IMR-90 (cell line): ENCODE data around the gene UCP3. TPM values are rescaled to one million over a fixed set of nuclear protein-coding genes. Genes with fewer than 3 reads are reported as not detected.

Source experiments
- ATAC-seq: fragments of 200-7000 bp; cut with Tn5 transposase; 2 replicates; pipeline ENCODE4 v1.9.1; 2020; ENCODE audit warnings: low read depth, mild to moderate bottlenecking, moderate library complexity
- BruUV-seq: library from RNA; stranded (reverse); fragments of 400-500 nt; replicated peaks from 2 replicates; lab custom pipeline; 2021; lab: Mats Ljungman, UMichigan
- CTCF ChIA-PET: fragments of 300-600 bp; formaldehyde crosslinking; extraction: SDS; loops from one replicate; lab custom pipeline; 2021; ENCODE audit warnings: antibody characterized with exemption; lab: Yijun Ruan, JAX
- POLR2A ChIA-PET: fragments of 300-600 bp; sonication (Branson Sonifier 250); formaldehyde crosslinking; loops from one replicate; lab custom pipeline; 2022; ENCODE audit warnings: antibody characterized with exemption; ENCODE audit not compliant: unreplicated experiment; lab: Charles Lee
- DNase-seq: peaks from one replicate; pipeline ENCODE4 v3.0.0; 2013
- H2AFZ ChIP-seq: replicated peaks from 2 replicates; pipeline ENCODE3; 2013; ENCODE audit warnings: low read length, mild to moderate bottlenecking; ENCODE audit not compliant: poor library complexity
- H2AK5ac ChIP-seq: 2 replicates; pipeline ENCODE4 v1.6.1; 2013; ENCODE audit warnings: low read depth, low read length, inconsistent platforms
- H2AK9ac ChIP-seq: replicated peaks from 2 replicates; pipeline ENCODE3; 2013; ENCODE audit warnings: mild to moderate bottlenecking, low read depth, low read length, moderate library complexity; ENCODE audit not compliant: poor library complexity
- H2BK120ac ChIP-seq: 2 replicates; pipeline ENCODE4 v1.6.1; 2013; ENCODE audit warnings: low read depth, low read length, inconsistent platforms
- H2BK15ac ChIP-seq: 3 replicates; pipeline ENCODE4 v1.6.1; 2013; ENCODE audit warnings: low read depth, low read length, inconsistent platforms
- H2BK20ac ChIP-seq: 2 replicates; pipeline ENCODE4 v1.6.1; 2013; ENCODE audit warnings: low read depth, mild to moderate bottlenecking, inconsistent platforms, low read length, moderate library complexity
- H2BK5ac ChIP-seq: 2 replicates; pipeline ENCODE4 v1.6.1; 2013; ENCODE audit warnings: mild to moderate bottlenecking, low read depth, low read length, inconsistent platforms; ENCODE audit not compliant: poor library complexity, severe bottlenecking
- H3K14ac ChIP-seq: replicated peaks from 2 replicates; pipeline ENCODE4 v1.6.1; 2013; ENCODE audit warnings: low read depth, low read length, inconsistent platforms
- H3K18ac ChIP-seq: 2 replicates; pipeline ENCODE4 v1.6.1; 2013; ENCODE audit warnings: low read depth, low read length, control low read depth
- H3K23ac ChIP-seq: 2 replicates; pipeline ENCODE4 v1.6.1; 2013; ENCODE audit warnings: low read depth, low read length, inconsistent platforms
- H3K27ac ChIP-seq: 2 replicates; pipeline ENCODE4 v1.5.1; 2013; ENCODE audit warnings: mild to moderate bottlenecking, control low read depth, low read length; ENCODE audit not compliant: insufficient read depth
- H3K27me3 ChIP-seq: 2 replicates; pipeline ENCODE4 v1.6.1; 2013; ENCODE audit warnings: low read length; ENCODE audit not compliant: control insufficient read depth, insufficient read depth
- H3K36me3 ChIP-seq: 2 replicates; pipeline ENCODE4 v1.6.1; 2013; ENCODE audit warnings: low read length, mixed read lengths; ENCODE audit not compliant: control insufficient read depth, insufficient read depth
- H3K4ac ChIP-seq: 2 replicates; pipeline ENCODE4 v1.6.1; 2013; ENCODE audit warnings: low read depth, low read length, inconsistent platforms
- H3K4me1 ChIP-seq: 2 replicates; pipeline ENCODE4 v1.6.1; 2013; ENCODE audit warnings: low read length, mixed read lengths; ENCODE audit not compliant: control insufficient read depth, insufficient read depth
- H3K4me2 ChIP-seq: 2 replicates; pipeline ENCODE4 v1.6.1; 2013; ENCODE audit warnings: low read depth, mild to moderate bottlenecking, control low read depth, low read length, moderate library complexity
- H3K4me3 ChIP-seq: 2 replicates; pipeline ENCODE4 v1.5.1; 2013; ENCODE audit warnings: low read depth, mild to moderate bottlenecking, control low read depth, low read length, moderate library complexity; ENCODE audit not compliant: insufficient read depth
- H3K56ac ChIP-seq: 2 replicates; pipeline ENCODE4 v1.6.1; 2013; ENCODE audit warnings: low read length, inconsistent platforms; ENCODE audit not compliant: insufficient read depth; ENCODE audit errors: extremely low read depth
- H3K79me1 ChIP-seq, 2 experiments: 2 replicates each; pipeline ENCODE4 v1.6.1; 2013; ENCODE audit warnings: low read length in 2 of 2, inconsistent platforms in 1 of 2, low read depth in 1 of 2
- H3K9ac ChIP-seq: 2 replicates; pipeline ENCODE4 v1.6.1; 2013; ENCODE audit warnings: low read depth, low read length, control low read depth
- H3K9me1 ChIP-seq: 2 replicates; pipeline ENCODE4 v1.6.1; 2013; ENCODE audit warnings: low read length, inconsistent platforms; ENCODE audit not compliant: insufficient read depth
- H3K9me3 ChIP-seq: 2 replicates; pipeline ENCODE4 v1.6.1; 2013; ENCODE audit warnings: low read length; ENCODE audit not compliant: control insufficient read depth, insufficient read depth
- H4K20me1 ChIP-seq: 2 replicates; pipeline ENCODE4 v1.6.1; 2013; ENCODE audit warnings: low read length, inconsistent platforms; ENCODE audit not compliant: insufficient read depth
- H4K5ac ChIP-seq: 2 replicates; pipeline ENCODE4 v1.6.1; 2013; ENCODE audit warnings: mild to moderate bottlenecking, low read depth, low read length, control low read depth
- H4K8ac ChIP-seq, 2 experiments: 2 replicates each; pipeline ENCODE4 v1.6.1; 2013; ENCODE audit warnings: low read depth in 2 of 2, low read length in 2 of 2, control low read depth in 1 of 2, inconsistent platforms in 1 of 2
- H4K91ac ChIP-seq: 2 replicates; pipeline ENCODE4 v1.6.1; 2013; ENCODE audit warnings: low read depth, low read length, inconsistent platforms; ENCODE audit not compliant: insufficient read depth
- BHLHE40 ChIP-seq: fragments of 150-350 bp; IDR thresholded peaks from 2 replicates; pipeline ENCODE4 v1.6.1; 2016; ENCODE audit warnings: mild to moderate bottlenecking, low read depth, low read length
- RFX5 ChIP-seq: IDR thresholded peaks from 2 replicates; pipeline ENCODE4 v1.8.0; 2012; ENCODE audit warnings: low read depth, mild to moderate bottlenecking, low read length, moderate library complexity
- WGBS, 2 experiments: methylation state at CpG; one replicate each; pipeline versions ENCODE4 v1.1.5 to v1.1.7; 2013; ENCODE audit warnings: missing lambda C conversion rate in 2 of 2; ENCODE audit not compliant: insufficient read length in 1 of 2; ENCODE audit errors: extremely low coverage in 2 of 2; 5-methylcytosine and 5-hydroxymethylcytosine counted together
- dilution Hi-C: fragments of 300-500 bp; cut with HindIII; formaldehyde crosslinking; loops from one replicate; pipeline ENCODE4 v1.14.3; 2018; ENCODE audit warnings: low sequenced_read_pairs; ENCODE audit not compliant: unreplicated experiment
- in situ Hi-C: fragments of 300-500 bp; cut with MboI; formaldehyde crosslinking; loops from 3 replicates; pipeline ENCODE4 v1.14.3; 2019; ENCODE audit warnings: low sequenced_read_pairs, inconsistent platforms, mixed read lengths
- intact Hi-C: fragments of 100-400 bp; cut with micrococcal nuclease; formaldehyde crosslinking; loops from 2 replicates; pipeline ENCODE4 v1.10.0; 2022
- polyA plus RNA-seq, 3 experiments: library from polyadenylated mRNA; depleted of rRNA; stranded (reverse); fragments of >200 nt; gene quantifications; 2 replicates each; pipeline ENCODE4 v1.2.3, GENCODE V29; 2012; ENCODE audit warnings: low replicate concordance in 1 of 3
- total RNA-seq: library from RNA; depleted of rRNA; stranded (reverse); fragments of >200 nt; gene quantifications from 2 replicates; pipeline ENCODE4 v1.2.3, GENCODE V29; 2012
- TF ChIP-seq, protein P1 (sequence below): fragments of 150-350 bp; IDR thresholded peaks from 2 replicates; pipeline ENCODE4 v1.6.1; 2017; ENCODE audit warnings: mild to moderate bottlenecking, antibody characterized with exemption, low read length, low read depth
- TF ChIP-seq, protein P2 (sequence below): conservative IDR thresholded peaks from 2 replicates; pipeline ENCODE4 v1.5.1; 2012; ENCODE audit warnings: mild to moderate bottlenecking, low read depth, low read length, improper control_type of control experiment

UCP3 gene
- total and polyA plus RNA-seq, 2 of the 4 experiments (the other 2 are of a cell fraction), result under 0.01 to 0.80 TPM

DNA sequence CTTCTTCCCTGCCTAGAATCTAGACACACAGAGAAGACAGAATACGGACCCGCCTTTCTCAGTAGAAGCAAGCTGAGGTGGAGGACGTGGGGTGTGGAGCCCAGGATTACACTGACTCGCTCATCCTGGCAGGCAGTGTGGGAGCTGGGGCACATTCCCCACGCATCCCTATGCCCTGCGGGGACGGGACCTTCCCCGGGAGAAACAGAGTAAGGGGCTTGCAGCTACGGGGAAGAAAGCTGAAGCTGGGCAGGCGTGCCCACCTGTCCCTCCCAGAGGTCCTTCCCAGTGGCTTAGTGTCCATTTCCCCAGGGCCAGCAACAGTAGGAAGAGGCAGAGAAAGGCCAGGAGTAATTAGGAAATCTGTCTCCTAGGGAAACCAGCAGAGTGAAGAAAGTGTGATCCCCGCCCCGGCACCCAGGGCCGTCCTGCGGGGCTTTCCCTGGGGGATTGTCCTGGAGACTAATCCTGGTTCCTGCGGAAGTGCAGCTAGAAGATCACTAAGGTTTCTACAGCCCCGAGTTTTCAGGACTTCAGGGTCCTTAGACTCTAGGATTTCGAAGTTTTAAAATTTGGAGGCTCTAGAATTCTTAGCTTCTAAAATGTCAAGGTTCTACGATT lies 50.3 kb downstream of the UCP3 start:
- Histone ChIP-seq H3K23ac (no peak overlapping the region), H2AK9ac (no peak overlapping the region), H4K8ac (no peak overlapping the region), H4K5ac (no peak overlapping the region), H3K9me1 (no peaks in the 10 kb centered on the region), H2AK5ac (no peak overlapping the region), H2BK20ac (no peak overlapping the region), H3K14ac (no peak overlapping the region), H4K91ac (no peak overlapping the region), H3K79me1 (no peaks in the 10 kb centered on the region), H3K4me2 (no peak overlapping the region), H3K18ac (no peak overlapping the region), H3K4me1 (peaks cover 3% of the 10 kb centered on the region; the same call in 1 of the 2 replicates), H3K9me3 (no peaks in the 10 kb centered on the region), H2BK5ac (no peak overlapping the region), H3K9ac (no peak overlapping the region), H3K4me3 (no peak overlapping the region), H3K36me3 (no peaks in the 10 kb centered on the region), H3K4ac (no peak overlapping the region), H2BK120ac (no peak overlapping the region), H3K56ac (no peak overlapping the region), H4K20me1 (no peaks in the 10 kb centered on the region), H3K27me3 (no peaks in the 10 kb centered on the region), H2AFZ (peak overlapping the region; percentile 37), H3K27ac (no peak overlapping the region), H2BK15ac (no peak overlapping the region)
- DNase-seq (no peak), ATAC-seq (no peak)
- TF ChIP-seq, protein P1, sequence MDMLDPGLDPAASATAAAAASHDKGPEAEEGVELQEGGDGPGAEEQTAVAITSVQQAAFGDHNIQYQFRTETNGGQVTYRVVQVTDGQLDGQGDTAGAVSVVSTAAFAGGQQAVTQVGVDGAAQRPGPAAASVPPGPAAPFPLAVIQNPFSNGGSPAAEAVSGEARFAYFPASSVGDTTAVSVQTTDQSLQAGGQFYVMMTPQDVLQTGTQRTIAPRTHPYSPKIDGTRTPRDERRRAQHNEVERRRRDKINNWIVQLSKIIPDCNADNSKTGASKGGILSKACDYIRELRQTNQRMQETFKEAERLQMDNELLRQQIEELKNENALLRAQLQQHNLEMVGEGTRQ, result no peak
- TF ChIP-seq BHLHE40, result no peak
- no peak for TF ChIP-seq RFX5
- TF ChIP-seq, protein P2, sequence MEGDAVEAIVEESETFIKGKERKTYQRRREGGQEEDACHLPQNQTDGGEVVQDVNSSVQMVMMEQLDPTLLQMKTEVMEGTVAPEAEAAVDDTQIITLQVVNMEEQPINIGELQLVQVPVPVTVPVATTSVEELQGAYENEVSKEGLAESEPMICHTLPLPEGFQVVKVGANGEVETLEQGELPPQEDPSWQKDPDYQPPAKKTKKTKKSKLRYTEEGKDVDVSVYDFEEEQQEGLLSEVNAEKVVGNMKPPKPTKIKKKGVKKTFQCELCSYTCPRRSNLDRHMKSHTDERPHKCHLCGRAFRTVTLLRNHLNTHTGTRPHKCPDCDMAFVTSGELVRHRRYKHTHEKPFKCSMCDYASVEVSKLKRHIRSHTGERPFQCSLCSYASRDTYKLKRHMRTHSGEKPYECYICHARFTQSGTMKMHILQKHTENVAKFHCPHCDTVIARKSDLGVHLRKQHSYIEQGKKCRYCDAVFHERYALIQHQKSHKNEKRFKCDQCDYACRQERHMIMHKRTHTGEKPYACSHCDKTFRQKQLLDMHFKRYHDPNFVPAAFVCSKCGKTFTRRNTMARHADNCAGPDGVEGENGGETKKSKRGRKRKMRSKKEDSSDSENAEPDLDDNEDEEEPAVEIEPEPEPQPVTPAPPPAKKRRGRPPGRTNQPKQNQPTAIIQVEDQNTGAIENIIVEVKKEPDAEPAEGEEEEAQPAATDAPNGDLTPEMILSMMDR, result no peak
- no TSS peak for BruUV-seq
- in situ Hi-C loops (no loop called here), intact Hi-C loops (no loop called here), dilution Hi-C loops (no loop called here)
- POLR2A ChIA-PET, result no interaction called here
- CTCF ChIA-PET, result interaction anchor here (0.6 kb wide), 1 partner anchor 412 kb away, joined by 4 read pairs; no protein-coding TSS in a partner anchor
- WGBS, 2 experiments, result 95% methylated on average over 4 of the region's 18 CpGs; no CpG with 5 or more reads in 1 of the 2 experiments
